Measurements from ENCODE around the gene BRI3.

BRI3 gene

DNA sequence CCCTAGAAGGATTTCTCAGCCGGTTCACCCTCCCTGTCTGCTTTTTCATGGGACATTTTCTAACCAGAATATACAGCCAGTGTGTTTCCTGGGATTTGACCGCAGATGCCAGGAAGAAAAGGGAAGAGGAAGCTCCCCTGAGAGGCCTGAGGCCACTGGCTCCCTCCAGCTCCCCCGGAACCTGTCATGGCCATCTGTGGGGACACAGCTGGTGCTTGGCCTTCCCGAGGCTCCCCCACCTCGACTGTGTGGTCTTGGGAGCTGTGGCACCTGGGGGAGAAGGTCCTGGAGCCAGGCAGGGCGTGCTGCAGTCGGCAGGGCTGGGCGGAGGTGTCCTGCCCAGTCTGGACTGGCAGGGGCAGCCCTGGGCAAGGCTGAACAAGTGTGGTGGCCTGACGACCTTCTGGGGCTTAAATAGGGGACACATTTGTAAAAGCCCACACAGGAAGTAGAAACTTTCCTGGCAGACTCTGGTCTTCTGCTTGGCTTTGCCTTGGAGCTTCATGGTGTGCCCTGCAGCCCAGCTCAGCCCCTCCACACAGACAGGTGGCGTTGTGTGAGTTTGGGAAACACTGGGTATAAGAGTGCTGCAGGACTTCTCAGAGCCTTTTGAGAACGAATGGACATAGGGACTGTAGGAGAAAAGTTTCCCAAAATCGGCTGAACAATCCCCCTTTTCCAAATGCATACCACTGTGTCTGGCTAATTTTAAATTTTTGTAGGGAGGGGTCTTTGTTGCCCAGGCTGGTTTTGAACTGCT lies 6.8 kb downstream of the BRI3 start:
- no peak for DNase-seq

GRCh38 chr7:98289333-98289875 lies 7.9 kb downstream of the BRI3 start:
- DNase-seq, result no peak

DNA sequence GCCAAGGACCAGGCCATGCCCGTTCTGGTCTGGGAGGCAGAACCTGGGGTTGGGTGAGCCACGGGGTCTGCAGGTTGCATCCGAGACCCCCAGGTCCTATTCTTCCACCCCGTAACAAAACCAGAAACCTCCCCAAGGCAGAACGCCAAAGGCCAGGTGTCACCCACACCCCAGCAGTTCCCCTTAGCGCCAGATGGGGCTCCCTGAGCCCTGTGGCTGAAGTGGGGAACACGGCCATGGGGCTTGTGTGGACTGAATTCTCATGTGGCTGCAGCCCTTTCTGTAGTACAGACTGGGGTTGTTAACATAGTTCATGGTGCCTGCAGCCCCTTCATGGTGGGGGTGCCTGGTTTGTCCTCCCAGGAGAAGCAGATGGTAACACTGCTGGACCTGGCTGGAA lies 10.2 kb downstream of the BRI3 start:
- no peak for DNase-seq

GRCh38 chr7:98293265-98293664 lies 11.8 kb downstream of the BRI3 start:
- DNase-seq, result no peak

GRCh38 chr7:98293746-98294145 lies 12.3 kb downstream of the BRI3 start:
- DNase-seq, result no peak

DNA sequence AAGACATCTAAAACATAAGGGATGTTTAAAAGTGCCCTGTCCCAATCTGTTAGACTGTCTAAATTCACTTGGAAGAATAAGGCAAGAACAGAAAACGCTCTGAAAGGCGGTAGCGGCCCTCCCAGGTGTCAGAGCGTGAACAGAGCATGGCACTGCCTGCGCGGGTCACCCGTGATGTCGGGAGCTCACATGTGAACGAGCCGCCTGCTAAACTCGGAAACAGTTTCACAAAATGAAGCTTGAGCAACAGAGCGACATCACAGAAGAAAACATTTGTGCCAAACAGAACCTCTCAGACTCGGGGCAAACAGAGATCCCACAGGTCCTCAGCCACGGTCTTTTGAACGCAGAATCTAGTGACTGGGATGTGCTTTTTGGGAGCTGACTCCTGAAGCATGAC lies 12.8 kb downstream of the BRI3 start:
- no peak for DNase-seq

DNA sequence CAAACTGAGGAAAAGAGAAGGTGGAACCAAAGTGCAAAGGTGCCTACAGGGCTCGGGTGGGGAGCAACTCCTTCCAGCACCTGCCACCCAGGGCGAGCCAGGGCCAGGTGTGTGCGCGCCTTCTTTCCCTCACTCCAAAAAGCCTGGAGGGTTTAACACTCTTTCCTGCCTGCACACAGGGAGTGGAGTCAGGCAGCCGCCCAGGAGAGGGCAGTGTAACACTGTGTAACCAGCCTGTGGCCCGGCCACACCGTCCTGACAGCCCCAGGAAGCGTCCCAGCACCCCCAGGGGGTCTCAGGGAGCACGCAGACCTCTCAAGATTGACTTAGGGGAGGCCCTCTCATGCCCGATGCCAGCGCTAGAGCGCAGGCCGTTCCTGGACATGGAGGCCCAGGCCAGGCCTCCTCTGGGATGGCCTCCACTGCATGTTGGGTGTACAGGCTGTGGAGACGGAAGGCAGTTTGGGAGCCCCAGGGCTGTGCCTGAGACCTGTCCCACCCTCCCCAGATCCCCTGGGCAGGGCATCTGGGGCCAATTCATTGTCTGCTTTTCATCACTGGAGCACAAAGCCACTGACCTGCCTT lies 13.4 kb downstream of the BRI3 start:
- DNase-seq, result peak; percentile 59

GRCh38 chr7:98295467-98296192 lies 14.1 kb downstream of the BRI3 start:
- DNase-seq, result no peak

DNA sequence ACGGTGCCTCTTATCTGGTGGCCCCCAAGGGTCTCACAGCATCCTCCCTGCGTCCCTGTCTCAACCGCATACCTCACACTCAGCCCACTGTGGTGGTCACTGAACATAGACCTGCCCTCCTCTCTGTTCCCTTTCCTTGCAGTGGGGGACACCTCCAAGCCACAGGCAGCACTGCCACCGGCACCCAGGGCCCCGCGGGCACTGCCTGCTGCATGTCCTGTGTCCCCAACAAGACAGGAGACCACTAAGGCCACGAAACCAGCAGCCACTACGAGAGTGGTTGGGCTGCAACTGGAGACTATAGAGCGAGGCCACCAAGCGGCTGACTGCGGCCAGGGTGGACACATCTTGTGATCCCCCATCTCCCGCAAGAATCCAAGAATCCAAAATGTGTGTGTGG lies 15.3 kb downstream of the BRI3 start:
- DNase-seq, result no peak

- DNase-seq, result no peak
Observed at GRCh38 chr7:98297626-98298286, 16.3 kb downstream of the BRI3 start.

DNA sequence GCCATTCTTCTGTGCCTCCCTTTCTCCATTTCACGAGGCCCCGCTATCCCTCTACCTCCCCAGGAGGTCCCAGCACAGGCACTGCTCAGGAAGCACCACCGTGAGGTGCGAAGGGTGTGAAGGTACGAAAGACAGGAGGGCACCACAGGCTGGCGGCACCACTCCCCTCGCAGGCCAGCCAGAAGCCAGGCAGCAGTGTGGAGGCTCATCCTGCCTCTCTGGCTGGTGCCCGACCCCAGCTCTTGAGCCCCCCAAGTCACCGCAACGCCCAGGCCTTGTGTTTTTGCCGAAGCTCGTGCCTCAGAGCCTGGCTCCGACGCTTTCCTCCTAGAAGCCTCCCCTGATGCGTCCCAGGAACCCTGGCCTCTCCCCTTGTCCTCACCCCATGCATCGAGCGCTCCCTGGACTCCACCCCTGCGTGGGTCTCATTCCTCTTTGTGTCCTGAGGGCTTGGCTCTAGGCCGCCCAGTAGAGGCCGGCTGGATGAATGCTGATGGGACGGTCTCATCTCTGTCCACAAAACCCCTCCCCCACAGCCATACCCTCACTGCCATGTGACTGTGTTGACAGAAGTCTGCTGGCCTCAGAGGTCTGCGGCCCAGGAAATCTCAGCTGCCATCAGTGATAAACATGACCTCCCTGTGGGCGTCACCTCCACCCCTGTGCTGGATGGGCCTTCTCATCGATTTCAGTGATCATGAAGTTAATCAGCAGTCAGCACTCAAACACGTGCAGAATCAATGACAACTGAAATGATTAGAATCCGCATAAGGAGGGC lies 19.3 kb downstream of the BRI3 start:
- no peak for DNase-seq

- no peak for DNase-seq
Observed at GRCh38 chr7:98301693-98302470, 20.4 kb downstream of the BRI3 start.

GRCh38 chr7:98303176-98303865 lies 21.8 kb downstream of the BRI3 start:
- no peak for DNase-seq

- no peak for DNase-seq
Observed at GRCh38 chr7:98303906-98304305, 22.4 kb downstream of the BRI3 start.

DNA sequence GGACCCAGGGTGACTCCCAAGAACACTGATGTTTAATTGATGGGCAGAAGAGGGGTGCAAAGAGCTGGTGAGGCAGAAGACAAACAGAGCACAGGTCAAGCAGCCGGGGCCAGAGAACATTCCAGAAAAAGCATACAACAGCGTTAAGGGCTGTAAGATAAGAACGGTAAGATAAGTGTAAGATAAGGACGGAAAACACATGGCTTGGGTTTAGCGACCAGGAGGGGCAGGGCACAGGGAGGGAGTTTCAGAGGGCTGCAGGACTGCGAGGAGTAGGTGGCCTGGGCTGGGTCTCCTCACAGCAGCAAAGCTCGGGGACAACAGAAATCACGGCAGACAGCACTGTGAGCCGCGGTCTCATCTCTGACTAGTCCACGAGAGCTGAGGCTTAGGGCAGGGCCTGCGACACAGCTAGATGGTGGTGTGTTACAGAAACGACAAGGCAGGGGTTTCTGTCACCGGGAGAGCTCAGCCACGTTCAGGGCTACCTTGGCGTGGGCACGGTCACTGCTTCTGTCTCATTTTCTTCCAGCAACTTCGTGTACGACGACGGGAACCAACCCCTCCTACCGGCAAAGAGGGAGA lies 24.6 kb downstream of the BRI3 start:
- no peak for DNase-seq

GRCh38 chr7:98307971-98308466 lies 26.5 kb downstream of the BRI3 start:
- DNase-seq, result no peak

- no peak for DNase-seq
Observed at GRCh38 chr7:98309566-98309965, 28.1 kb downstream of the BRI3 start.

GRCh38 chr7:98312201-98312600 lies 30.7 kb downstream of the BRI3 start:
- DNase-seq, result no peak

GRCh38 chr7:98314469-98314868 lies 33.0 kb downstream of the BRI3 start:
- DNase-seq, result no peak

- DNase-seq, result no peak
Observed at GRCh38 chr7:98315318-98315993, 34.0 kb downstream of the BRI3 start.

Measured in COR-L47 (cell line).